ENCODE data around the gene PAMR1.

- no peak for TF ChIP-seq POLR2A (IDR thresholded peaks at IDR 0.05)
- TF ChIP-seq CTCF (IDR thresholded peaks at IDR 0.05): no peak
Observed at GRCh38 chr11:35546317-35546716, 20.9 kb upstream of the PAMR1 start.

All from right lobe of liver (tissue), 4 donors.